HepG2 (cell line): ENCODE data around the gene ZNF416. TPM values are rescaled to one million over a fixed set of nuclear protein-coding genes. Genes with fewer than 3 reads are reported as not detected.
A peak's percentile ranks its signal among the peaks of the same experiment; 100 is the strongest.

Experiments used
- CHD4 ChIP-seq: fragments of 200-600 bp; sonication (generic); IDR thresholded peaks from 2 replicates; pipeline ENCODE4 v1.7.0; 2017; ENCODE audit warnings: mild to moderate bottlenecking, low read length, borderline replicate concordance
- FOSL1 ChIP-seq: sonication (generic); formaldehyde crosslinking; IDR thresholded peaks from 2 replicates; pipeline ENCODE4 v1.9.0; 2021; ENCODE audit warnings: missing genetic modification reagents, borderline replicate concordance
- HMG20B ChIP-seq: conservative IDR thresholded peaks from 2 replicates; pipeline ENCODE4 v1.6.1; 2016; ENCODE audit warnings: missing genetic modification reagents, missing compliant biosample characterization
- HNF4G ChIP-seq, 2 experiments: sonication (generic) in 1 of 2; formaldehyde crosslinking in 1 of 2; IDR thresholded peaks; 2 replicates each; pipeline versions ENCODE4 v1.4.0 to v1.6.1; 2011 to 2020; ENCODE audit warnings: borderline replicate concordance in 2 of 2, low read depth in 2 of 2, mild to moderate bottlenecking in 2 of 2, low read length in 1 of 2, missing genetic modification reagents in 1 of 2, moderate library complexity in 1 of 2
- KLF13 ChIP-seq: sonication (generic); formaldehyde crosslinking; IDR thresholded peaks from 2 replicates; pipeline ENCODE4 v1.4.0; 2020; ENCODE audit warnings: mild to moderate bottlenecking, missing genetic modification reagents
- MAF1 ChIP-seq: sonication (generic); formaldehyde crosslinking; IDR thresholded peaks from 2 replicates; pipeline ENCODE4 v1.5.0; 2020; ENCODE audit warnings: missing genetic modification reagents, borderline replicate concordance
- MZF1 ChIP-seq: sonication (generic); formaldehyde crosslinking; IDR thresholded peaks from 2 replicates; pipeline ENCODE4 v1.8.1; 2023; ENCODE audit warnings: mild to moderate bottlenecking, missing genetic modification reagents, borderline replicate concordance
- NFE2L1 ChIP-seq: sonication (generic); formaldehyde crosslinking; IDR thresholded peaks from 2 replicates; pipeline ENCODE4 v1.4.0; 2020; ENCODE audit warnings: missing genetic modification reagents, mild to moderate bottlenecking, borderline replicate concordance
- NFYC ChIP-seq: IDR thresholded peaks from 2 replicates; pipeline ENCODE4 v1.6.1; 2016; ENCODE audit warnings: missing genetic modification reagents, missing compliant biosample characterization
- PCBP1 ChIP-seq: fragments of 200-400 bp; formaldehyde crosslinking; IDR thresholded peaks from 2 replicates; pipeline ENCODE4 v1.6.1; 2017; ENCODE audit warnings: mild to moderate bottlenecking, low read depth, low read length, borderline replicate concordance
- POGZ ChIP-seq: sonication (generic); formaldehyde crosslinking; IDR thresholded peaks from 2 replicates; pipeline ENCODE4 v1.4.0; 2020; ENCODE audit warnings: mild to moderate bottlenecking, missing genetic modification reagents
- SALL2 ChIP-seq: sonication (generic); formaldehyde crosslinking; IDR thresholded peaks from 2 replicates; pipeline ENCODE4 v1.8.1; 2023; ENCODE audit warnings: mild to moderate bottlenecking, missing genetic modification reagents, inconsistent platforms
- SPEN ChIP-seq: sonication (generic); formaldehyde crosslinking; IDR thresholded peaks from 2 replicates; pipeline ENCODE4 v1.5.1; 2020; ENCODE audit warnings: low read depth, mild to moderate bottlenecking, missing genetic modification reagents
- TBP ChIP-seq: sonication (generic); formaldehyde crosslinking; IDR thresholded peaks from 2 replicates; pipeline ENCODE4 v1.5.0; 2020; ENCODE audit warnings: missing genetic modification reagents
- TCF7 ChIP-seq: sonication (generic); IDR thresholded peaks from 2 replicates; pipeline ENCODE4 v1.6.1; 2016; ENCODE audit warnings: antibody characterized with exemption, low read depth
- ZNF143 ChIP-seq: sonication (generic); formaldehyde crosslinking; IDR thresholded peaks from 2 replicates; pipeline ENCODE4 v1.4.0; 2020; ENCODE audit warnings: missing genetic modification reagents
- ZNF253 ChIP-seq: sonication (generic); formaldehyde crosslinking; IDR thresholded peaks from 2 replicates; pipeline ENCODE4 v1.8.0; 2022; ENCODE audit warnings: mild to moderate bottlenecking, missing genetic modification reagents, borderline replicate concordance
- ZNF260 ChIP-seq: sonication (generic); formaldehyde crosslinking; IDR thresholded peaks from 2 replicates; pipeline ENCODE4 v1.4.0; 2020; ENCODE audit warnings: missing genetic modification reagents, low read depth, mild to moderate bottlenecking, borderline replicate concordance
- ZNF317 ChIP-seq: sonication (generic); formaldehyde crosslinking; IDR thresholded peaks from 2 replicates; pipeline ENCODE4 v1.5.0; 2020; ENCODE audit warnings: mild to moderate bottlenecking, missing genetic modification reagents
- ZNF550 ChIP-seq: sonication (generic); formaldehyde crosslinking; IDR thresholded peaks from 2 replicates; pipeline ENCODE4 v1.4.0; 2020; ENCODE audit warnings: mild to moderate bottlenecking, missing genetic modification reagents, borderline replicate concordance
- ZNF629 ChIP-seq: sonication (generic); formaldehyde crosslinking; conservative IDR thresholded peaks from 2 replicates; pipeline ENCODE4 v1.5.0; 2020; ENCODE audit warnings: missing genetic modification reagents
- ZNF781 ChIP-seq: sonication (generic); formaldehyde crosslinking; IDR thresholded peaks from 2 replicates; pipeline ENCODE4 v1.5.1; 2020; ENCODE audit warnings: borderline replicate concordance, mild to moderate bottlenecking, missing genetic modification reagents; ENCODE audit errors: not compliant biosample characterization
- ZSCAN21 ChIP-seq: sonication (generic); formaldehyde crosslinking; IDR thresholded peaks from 2 replicates; pipeline ENCODE4 v1.8.0; 2022; ENCODE audit warnings: mild to moderate bottlenecking, missing genetic modification reagents, moderate library complexity, borderline replicate concordance
- polyA plus RNA-seq, 8 experiments: library from polyadenylated mRNA; depleted of rRNA in 3 of 8; stranded (reverse) in 7 of 8; unstranded in 1 of 8; fragments of >200 nt; fragmentation: Illumina TruSeq in 4 of 8; extraction: Trizol in 4 of 8; gene quantifications; 2 replicates each; pipeline versions ENCODE4 v1.2.1 to v1.2.3, GENCODE V29; 2011 to 2016; ENCODE audit warnings: low read depth in 4 of 8, missing spikeins in 1 of 8, mixed read lengths in 1 of 8; ENCODE audit not compliant: insufficient read depth in 1 of 8
- total RNA-seq, 5 experiments: library from RNA; depleted of rRNA; stranded (reverse); fragments of >200 nt; fragmentation: Illumina TruSeq; extraction: Trizol; gene quantifications; 2 replicates each; pipeline ENCODE4 v1.2.3, GENCODE V29; 2016; ENCODE audit warnings: low read depth in 1 of 5
- TF ChIP-seq, protein P1 (sequence below): sonication (generic); formaldehyde crosslinking; IDR thresholded peaks from 2 replicates; pipeline ENCODE4 v1.8.1; 2022; ENCODE audit warnings: mild to moderate bottlenecking, missing genetic modification reagents
- TF ChIP-seq, protein P2 (sequence below): sonication (generic); formaldehyde crosslinking; IDR thresholded peaks from 2 replicates; pipeline ENCODE4 v1.4.0; 2020; ENCODE audit warnings: missing genetic modification reagents, borderline replicate concordance

ZNF416 gene
- total and polyA plus RNA-seq, 2 of the 13 experiments (the other 11 are each of a cell fraction or from before 2014, with no cell fraction given), result 1.5 to 5.3 TPM

DNA sequence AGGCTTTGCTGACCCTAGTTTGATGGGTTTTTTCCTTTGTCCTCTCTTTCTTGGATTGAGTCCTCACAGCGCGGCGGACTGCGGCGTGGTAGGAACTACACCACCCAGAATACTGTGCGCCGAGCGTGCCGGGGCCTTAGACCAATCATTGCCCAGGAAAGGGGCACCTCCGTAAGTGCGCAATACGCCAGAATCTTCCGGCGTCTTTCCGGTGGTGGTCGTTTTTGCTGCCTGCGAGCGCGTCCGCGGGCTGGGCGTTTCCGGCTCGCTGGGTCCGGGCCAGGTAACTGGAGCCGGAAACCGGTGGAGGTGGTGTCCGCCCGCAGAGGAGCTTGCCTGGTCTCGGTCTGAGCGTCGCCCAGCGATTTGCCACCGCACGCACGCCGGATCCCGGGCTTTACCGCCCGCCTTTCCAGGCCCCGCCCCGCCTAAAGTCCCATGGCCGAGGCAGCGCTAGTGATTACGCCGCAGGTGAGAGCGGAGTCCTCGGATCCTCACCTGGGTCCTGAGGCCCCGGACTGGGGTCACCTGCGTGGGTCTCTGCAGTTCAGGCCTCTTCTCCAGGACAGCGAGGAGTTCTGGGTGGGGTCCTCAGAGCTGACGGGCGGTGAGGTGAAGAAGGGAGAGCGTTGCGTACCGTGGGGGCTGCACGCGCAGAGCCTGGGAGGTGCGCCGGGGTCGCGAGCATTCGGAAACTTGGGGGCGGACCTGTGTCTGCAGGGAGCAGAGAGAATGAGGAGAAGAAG lies 51.4 kb downstream of the ZNF416 start, which contains the start of gene ZNF549 (continued):
- TF ChIP-seq PCBP1, result no peak
- no peak for TF ChIP-seq TBP (CRISPR knock-in tag)
- TF ChIP-seq ZNF629 (CRISPR knock-in tag), result no peak
- TF ChIP-seq ZNF317 (CRISPR knock-in tag), result peak; percentile 70; the same call in 1 of the 2 replicates
- TF ChIP-seq SALL2, result peak; percentile 87
- TF ChIP-seq ZNF143 (CRISPR knock-in tag), result peak; percentile 97
- TF ChIP-seq, protein P1, sequence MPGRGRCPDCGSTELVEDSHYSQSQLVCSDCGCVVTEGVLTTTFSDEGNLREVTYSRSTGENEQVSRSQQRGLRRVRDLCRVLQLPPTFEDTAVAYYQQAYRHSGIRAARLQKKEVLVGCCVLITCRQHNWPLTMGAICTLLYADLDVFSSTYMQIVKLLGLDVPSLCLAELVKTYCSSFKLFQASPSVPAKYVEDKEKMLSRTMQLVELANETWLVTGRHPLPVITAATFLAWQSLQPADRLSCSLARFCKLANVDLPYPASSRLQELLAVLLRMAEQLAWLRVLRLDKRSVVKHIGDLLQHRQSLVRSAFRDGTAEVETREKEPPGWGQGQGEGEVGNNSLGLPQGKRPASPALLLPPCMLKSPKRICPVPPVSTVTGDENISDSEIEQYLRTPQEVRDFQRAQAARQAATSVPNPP (CRISPR knock-in tag), result no peak
- no peak for TF ChIP-seq MZF1 (CRISPR knock-in tag)
- no peak for TF ChIP-seq ZNF781 (CRISPR knock-in tag)
- 0 out of 2 replicates have a peak, but pooled peaks have one; percentile 72 for TF ChIP-seq ZNF253
- no peak for TF ChIP-seq ZNF550 (CRISPR knock-in tag)
- no peak for TF ChIP-seq FOSL1 (CRISPR knock-in tag)
- no peak for TF ChIP-seq TCF7
- peak; percentile 93 for TF ChIP-seq NFYC (CRISPR knock-in tag)
- peak; percentile 72 for TF ChIP-seq POGZ
- TF ChIP-seq HNF4G (IDR thresholded peaks at IDR 0.05; ENCODE audit: borderline replicate concordance, low read depth, low read length), result no peak
- TF ChIP-seq HNF4G (CRISPR knock-in tag; IDR thresholded peaks at IDR 0.05; ENCODE audit: borderline replicate concordance, low read depth), result peak; percentile 21; the same call in 1 of the 2 replicates
- peak; percentile 82 for TF ChIP-seq ZSCAN21 (CRISPR knock-in tag)
- TF ChIP-seq CHD4, result no peak
- peak; percentile 94 for TF ChIP-seq SPEN (CRISPR knock-in tag)
- TF ChIP-seq, protein P2, sequence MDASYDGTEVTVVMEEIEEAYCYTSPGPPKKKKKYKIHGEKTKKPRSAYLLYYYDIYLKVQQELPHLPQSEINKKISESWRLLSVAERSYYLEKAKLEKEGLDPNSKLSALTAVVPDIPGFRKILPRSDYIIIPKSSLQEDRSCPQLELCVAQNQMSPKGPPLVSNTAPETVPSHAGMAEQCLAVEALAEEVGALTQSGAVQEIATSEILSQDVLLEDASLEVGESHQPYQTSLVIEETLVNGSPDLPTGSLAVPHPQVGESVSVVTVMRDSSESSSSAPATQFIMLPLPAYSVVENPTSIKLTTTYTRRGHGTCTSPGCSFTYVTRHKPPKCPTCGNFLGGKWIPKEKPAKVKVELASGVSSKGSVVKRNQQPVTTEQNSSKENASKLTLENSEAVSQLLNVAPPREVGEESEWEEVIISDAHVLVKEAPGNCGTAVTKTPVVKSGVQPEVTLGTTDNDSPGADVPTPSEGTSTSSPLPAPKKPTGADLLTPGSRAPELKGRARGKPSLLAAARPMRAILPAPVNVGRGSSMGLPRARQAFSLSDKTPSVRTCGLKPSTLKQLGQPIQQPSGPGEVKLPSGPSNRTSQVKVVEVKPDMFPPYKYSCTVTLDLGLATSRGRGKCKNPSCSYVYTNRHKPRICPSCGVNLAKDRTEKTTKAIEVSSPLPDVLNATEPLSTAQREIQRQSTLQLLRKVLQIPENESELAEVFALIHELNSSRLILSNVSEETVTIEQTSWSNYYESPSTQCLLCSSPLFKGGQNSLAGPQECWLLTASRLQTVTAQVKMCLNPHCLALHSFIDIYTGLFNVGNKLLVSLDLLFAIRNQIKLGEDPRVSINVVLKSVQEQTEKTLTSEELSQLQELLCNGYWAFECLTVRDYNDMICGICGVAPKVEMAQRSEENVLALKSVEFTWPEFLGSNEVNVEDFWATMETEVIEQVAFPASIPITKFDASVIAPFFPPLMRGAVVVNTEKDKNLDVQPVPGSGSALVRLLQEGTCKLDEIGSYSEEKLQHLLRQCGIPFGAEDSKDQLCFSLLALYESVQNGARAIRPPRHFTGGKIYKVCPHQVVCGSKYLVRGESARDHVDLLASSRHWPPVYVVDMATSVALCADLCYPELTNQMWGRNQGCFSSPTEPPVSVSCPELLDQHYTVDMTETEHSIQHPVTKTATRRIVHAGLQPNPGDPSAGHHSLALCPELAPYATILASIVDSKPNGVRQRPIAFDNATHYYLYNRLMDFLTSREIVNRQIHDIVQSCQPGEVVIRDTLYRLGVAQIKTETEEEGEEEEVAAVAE (CRISPR knock-in tag), result peak; percentile 98
- TF ChIP-seq KLF13 (CRISPR knock-in tag), result peak; percentile 89; the same call in 1 of the 2 replicates
- TF ChIP-seq MAF1 (CRISPR knock-in tag), result no peak
- TF ChIP-seq HMG20B (CRISPR knock-in tag), result no peak
- TF ChIP-seq NFE2L1 (CRISPR knock-in tag), result 0 out of 2 replicates have a peak, but pooled peaks have one; percentile 24
- TF ChIP-seq ZNF260 (CRISPR knock-in tag), result no peak
